HG03558 (cell line): ENCODE results near the gene DPH5.
"Not testable (repeated sequence)": the region's sequence is repeated elsewhere in the genome, so short reads cannot be mapped to it uniquely, and the experiment has no call there.

Source experiments
- ATAC-seq: cut with Tn5 transposase; IDR thresholded peaks from one replicate; pipeline ENCODE4 v1.9.1; 2021; ENCODE audit warnings: moderate number of reproducible peaks; ENCODE audit not compliant: unreplicated experiment; ENCODE audit errors: extremely low read depth

DPH5 gene

GRCh38 chr1:100995198-100995988, 30.2 kb downstream of the DPH5 start:
- ATAC-seq, result no peak

GRCh38 chr1:100989306-100990077, 36.1 kb downstream of the DPH5 start:
- no peak for ATAC-seq

DNA sequence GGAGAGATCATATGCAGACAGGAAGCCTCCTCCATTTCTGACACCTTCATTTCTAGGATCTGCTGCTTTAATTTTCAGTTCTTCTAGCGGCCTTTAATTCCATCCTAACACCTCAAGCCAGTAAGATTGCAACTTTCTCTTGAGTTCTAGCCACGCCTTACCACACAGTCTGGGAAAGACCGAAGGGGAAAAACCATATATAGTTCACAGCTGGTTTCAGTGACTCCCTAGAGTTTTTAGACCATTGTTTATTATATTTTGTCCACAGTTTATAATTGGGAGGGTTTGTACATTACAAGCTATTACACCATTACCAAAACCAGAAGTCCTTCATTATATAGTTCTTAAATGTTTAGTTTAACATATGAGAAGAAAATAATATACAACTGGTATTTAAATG, 37.5 kb downstream of the DPH5 start:
- no peak for ATAC-seq

DNA sequence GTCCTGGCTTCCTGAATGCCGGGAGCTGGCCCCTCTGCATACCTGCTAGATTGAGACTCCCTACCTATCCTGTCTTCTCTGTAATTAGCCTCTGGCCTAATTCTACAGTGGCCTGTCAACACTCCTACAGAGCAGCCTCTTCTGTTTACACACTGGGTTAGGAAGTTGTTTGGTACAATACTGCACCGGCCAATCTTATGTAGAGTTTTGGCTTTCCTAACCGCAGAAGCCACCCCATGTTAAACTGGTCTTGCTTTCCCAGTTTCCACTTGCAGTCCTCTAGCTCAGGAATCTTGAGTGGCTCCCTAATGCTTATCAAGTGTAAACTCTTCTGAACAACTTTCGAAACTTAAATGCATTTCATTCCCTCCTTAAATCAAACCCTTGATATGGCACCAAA, 42.8 kb downstream of the DPH5 start:
- ATAC-seq, result no peak

DNA sequence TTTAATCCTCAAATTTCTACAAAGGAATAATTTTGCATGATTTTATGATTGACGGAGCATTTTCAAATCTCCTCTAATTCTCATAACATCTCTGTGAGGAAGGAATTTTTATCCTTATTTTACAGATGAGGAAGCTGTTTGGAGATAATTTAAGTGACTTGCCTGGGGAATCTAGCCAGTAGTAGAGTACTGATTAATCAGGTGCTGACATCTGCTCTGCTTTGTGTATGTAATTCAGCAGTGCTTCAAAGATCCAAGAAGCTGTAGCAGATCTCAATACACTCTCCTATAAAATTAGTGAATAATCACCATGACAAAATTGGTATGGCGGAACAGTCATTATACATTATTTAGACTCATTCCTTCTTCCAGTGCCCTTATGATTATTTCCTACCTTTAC, 46.0 kb downstream of the DPH5 start:
- no peak for ATAC-seq

GRCh38 chr1:100976936-100977335, 48.6 kb downstream of the DPH5 start:
- ATAC-seq, result no peak

DNA sequence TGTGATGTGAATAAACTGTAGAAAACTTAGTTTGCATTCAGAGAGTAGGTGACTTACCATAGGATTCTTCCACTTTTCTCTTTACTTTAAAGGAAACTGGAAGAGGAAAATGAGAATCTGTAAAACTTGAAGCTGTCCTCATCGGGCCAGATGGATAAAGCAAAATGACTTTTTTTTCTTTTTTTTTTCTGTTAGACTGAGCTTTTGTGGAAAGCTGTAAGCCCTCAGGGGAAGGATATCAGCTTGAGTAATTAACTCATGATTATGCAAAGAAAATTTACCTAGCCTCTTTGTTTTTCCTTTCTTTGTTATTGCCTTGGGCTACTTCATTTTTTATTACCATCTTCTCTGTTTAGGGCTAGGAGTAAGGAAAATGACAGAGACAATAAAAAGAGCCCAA, 53.4 kb downstream of the DPH5 start:
- no peak for ATAC-seq

DNA sequence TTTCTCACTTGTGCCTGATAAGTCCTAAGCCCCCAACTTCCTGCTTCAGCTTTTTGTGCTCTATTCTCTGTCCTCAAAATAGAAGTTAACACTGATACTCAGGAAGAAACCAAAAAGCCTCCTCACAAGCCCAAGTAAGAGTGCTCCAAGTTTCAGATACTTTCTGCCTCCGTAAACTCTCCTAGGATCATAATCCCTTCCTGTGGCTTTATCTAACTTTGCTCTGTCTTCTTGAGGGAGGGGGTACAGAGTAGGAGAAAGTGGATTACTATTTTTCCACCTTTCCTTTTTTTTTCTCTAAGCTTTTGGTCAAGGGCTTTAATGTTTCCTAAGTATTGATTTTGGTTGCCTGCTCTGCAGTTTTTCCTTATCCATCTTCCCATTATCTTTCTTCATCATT, 54.6 kb downstream of the DPH5 start:
- ATAC-seq, result no peak

DNA sequence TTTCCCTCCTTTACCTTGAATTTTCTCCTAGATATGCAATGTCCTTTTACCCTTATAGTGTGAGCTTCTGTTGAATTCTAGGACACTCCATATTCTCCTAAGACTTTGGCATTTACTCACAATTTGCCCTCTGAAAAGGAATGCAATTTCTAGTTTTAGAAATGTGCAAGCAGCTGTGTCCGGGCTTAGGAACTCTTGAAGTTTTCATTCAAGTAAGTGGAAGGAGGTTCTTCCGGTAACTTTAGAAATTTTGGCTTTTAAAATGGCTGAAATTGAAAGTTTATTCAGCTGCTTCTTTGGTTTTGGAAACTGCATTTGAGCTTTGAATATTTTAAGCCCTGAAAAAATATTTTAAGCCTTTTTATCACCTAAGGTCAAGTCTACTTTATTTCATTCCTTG, 56.3 kb downstream of the DPH5 start:
- no peak for ATAC-seq

- no peak for ATAC-seq
Observed at GRCh38 chr1:100968621-100969020, 57.0 kb downstream of the DPH5 start.

GRCh38 chr1:100960098-100960497, 65.5 kb downstream of the DPH5 start:
- ATAC-seq, result no peak

DNA sequence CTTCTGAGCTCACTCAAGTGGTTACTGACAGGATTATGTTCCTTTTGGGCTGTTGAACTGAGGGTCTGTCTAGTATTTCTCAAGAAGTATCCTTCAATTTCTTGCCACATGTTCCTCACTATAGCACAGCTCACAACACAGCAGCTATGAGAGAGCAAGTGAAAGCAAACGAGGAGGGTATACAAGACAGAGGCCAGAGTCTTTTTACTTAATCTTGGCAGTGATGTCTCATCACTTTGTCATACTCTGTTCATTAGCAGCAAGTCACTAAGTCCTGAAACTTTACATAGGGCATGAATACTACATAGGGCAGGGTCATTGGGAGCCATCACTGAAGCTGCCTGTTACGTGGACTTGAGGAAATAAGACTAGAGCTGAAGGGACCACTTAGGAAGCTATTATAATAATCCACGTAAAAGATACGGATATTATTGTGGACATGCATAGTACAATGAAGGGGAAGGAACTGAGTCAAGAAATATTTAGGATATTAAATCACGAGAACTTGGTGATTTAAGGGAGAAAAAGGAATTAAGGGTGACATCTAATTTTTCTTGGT, 66.0 kb downstream of the DPH5 start:
- no peak for ATAC-seq

GRCh38 chr1:100955322-100955721, 70.3 kb downstream of the DPH5 start:
- ATAC-seq, result no peak

- ATAC-seq, result no peak
Observed at GRCh38 chr1:100953960-100954730, 71.4 kb downstream of the DPH5 start.

GRCh38 chr1:100952970-100953369, 72.6 kb downstream of the DPH5 start:
- not testable (repeated sequence) for ATAC-seq

DNA sequence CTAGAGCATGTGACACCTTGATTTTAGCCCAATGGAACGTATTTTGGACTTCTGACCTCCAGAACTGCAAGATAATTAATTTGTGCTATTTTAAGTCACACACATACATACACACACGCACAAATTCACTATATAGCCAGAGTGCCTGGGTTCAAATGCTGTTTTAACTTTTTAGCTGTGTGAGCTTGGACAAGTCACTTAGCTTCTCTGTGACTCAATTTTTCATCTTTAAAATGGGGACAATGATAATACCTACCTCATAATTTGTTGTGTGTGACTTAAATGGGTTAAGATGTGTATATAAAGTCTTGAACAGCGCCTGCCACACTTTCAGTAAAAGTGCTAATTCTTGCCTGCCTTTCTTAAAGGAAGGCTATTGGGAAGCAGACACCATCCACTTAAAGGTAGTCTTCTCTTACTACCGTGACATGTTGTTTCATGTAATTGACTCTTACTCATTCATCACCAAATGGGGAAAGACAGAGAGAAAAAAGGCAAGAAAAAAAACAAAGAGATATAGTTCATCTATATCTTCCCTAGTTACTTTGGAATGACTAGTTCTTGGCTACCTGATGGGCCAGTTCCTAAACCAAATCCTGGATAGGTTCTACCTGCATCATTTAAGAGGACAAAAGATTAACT, 73.4 kb downstream of the DPH5 start:
- no peak for ATAC-seq

DNA sequence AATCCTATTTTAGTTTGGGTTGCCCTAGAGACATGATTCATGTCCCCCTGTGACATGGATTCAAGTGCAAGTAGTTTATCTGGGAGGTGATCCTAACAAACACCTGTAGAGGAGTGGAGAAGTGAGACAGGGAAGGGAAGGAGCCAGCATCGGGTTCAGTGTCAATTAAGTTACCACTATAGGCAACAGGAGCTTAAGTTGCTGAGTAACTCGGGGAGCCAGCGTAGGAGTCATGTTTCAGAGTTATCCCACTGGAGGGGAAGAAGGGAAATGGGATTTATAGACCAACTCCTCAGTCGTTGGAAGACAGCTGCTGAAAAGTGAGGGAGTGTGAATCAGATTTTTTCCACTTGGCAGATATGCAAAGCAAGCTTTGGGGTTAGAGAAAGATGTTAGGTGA, 74.8 kb downstream of the DPH5 start:
- no peak for ATAC-seq

DNA sequence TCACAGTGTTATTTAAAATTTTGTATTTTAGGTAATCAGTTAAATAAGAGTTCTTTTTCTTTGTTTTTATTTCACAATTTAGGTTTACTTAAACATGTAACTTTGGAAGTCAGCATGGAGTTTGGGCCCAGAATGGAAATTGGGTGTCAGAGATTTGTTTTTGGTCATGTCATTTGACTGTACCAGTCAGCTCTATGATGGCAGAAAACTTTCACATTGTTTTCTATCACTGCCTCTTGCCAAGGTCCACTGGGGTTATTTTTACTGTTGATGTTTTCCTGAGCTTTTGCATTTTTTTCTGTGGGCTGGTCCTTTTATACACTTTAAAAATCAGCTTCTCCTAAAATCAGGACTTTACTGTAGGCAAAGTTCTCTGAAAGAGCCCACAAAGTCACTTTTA, 75.2 kb downstream of the DPH5 start:
- no peak for ATAC-seq

DNA sequence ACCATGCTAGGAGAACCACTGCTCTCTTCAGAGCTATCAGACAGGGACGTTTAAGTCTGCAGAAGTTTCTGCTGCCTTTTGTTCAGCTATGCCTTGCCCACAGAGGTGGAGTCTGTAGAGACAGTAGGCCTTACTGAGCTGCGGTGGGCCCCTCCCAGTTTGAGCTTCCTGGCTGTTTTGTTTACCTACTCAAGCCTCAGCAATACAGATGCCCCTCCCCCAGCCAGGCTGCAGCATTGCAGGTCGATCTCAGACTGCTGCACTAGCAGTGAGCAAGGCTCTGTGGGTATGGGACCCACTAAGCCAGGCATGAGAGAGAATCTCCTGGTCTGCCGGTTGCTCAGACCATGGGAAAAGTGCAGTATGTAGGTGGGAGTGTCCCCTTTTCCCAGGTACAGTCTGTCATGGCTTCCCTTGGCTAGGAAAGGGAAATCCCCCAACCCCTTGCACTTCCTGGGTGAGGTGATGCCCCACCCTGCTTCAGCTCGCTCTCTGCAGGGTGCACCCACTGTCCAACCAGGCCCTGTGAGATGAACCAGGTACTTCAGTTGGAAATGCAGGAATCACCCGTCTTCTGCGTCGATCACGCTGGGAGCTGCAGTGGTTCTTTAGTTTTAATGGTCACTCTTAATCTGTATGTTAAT, 75.9 kb downstream of the DPH5 start:
- not testable (repeated sequence) for ATAC-seq
